22Rv1 (cell line): Measurements from ENCODE around the gene EMID1.
A peak's percentile ranks its signal among the peaks of the same experiment; 100 is the strongest.

Experiments used
- H3K27ac ChIP-seq: fragments of 450-650 bp; 2 replicates; pipeline ENCODE4 v1.5.1; 2017
- ZFX ChIP-seq: fragments of 450-650 bp; IDR thresholded peaks from 2 replicates; pipeline ENCODE4 v1.6.1; 2017; ENCODE audit warnings: antibody characterized with exemption, borderline replicate concordance
- TF ChIP-seq, protein P1 (sequence below): fragments of 450-650 bp; IDR thresholded peaks from 2 replicates; pipeline ENCODE4 v1.5.1; 2017; ENCODE audit warnings: mild to moderate bottlenecking

EMID1 gene

DNA sequence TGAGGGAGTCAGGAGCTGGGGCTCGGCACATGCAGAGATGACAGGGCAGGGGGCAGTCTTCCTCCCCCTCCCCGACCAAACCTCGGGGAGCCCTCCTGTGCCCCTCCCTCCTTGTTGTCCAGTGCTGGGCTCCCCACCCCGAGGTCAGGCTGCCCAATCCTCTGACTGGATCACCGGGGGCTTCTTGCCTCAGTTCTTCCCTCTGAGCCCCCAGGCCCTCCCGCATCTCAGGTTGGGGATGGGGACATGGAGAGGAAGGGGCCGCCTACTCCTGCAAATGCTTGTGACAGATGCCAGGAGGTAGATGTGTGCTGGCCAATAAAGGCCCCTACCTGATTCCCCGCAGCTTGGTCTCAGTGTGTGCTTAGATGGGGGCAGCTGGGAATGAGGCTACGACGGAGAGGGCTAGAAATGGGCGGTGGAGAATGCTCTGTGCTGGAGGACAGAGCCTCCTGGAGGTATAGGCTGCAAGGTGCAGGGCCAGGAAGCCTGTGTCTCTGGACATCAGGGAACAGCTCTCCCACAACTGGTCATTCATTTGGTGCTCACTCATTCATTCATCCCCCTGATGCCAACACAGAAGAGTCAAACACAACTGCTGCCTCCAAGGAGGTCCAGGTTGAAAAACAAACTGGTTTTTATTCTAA, 53.7 kb downstream of the EMID1 start:
- no peak overlapping the region for H3K27ac ChIP-seq
- TF ChIP-seq, protein P1, sequence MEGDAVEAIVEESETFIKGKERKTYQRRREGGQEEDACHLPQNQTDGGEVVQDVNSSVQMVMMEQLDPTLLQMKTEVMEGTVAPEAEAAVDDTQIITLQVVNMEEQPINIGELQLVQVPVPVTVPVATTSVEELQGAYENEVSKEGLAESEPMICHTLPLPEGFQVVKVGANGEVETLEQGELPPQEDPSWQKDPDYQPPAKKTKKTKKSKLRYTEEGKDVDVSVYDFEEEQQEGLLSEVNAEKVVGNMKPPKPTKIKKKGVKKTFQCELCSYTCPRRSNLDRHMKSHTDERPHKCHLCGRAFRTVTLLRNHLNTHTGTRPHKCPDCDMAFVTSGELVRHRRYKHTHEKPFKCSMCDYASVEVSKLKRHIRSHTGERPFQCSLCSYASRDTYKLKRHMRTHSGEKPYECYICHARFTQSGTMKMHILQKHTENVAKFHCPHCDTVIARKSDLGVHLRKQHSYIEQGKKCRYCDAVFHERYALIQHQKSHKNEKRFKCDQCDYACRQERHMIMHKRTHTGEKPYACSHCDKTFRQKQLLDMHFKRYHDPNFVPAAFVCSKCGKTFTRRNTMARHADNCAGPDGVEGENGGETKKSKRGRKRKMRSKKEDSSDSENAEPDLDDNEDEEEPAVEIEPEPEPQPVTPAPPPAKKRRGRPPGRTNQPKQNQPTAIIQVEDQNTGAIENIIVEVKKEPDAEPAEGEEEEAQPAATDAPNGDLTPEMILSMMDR, result 0 out of 2 replicates have a peak, but pooled peaks have one; percentile 4
- no peak for TF ChIP-seq ZFX

- TF ChIP-seq ZFX, result no peak
- TF ChIP-seq, protein P1, result no peak
- H3K27ac ChIP-seq, result no peak overlapping the region
These were observed 54.4 kb downstream of the EMID1 start for GRCh38 chr22:29260031-29260560.

DNA sequence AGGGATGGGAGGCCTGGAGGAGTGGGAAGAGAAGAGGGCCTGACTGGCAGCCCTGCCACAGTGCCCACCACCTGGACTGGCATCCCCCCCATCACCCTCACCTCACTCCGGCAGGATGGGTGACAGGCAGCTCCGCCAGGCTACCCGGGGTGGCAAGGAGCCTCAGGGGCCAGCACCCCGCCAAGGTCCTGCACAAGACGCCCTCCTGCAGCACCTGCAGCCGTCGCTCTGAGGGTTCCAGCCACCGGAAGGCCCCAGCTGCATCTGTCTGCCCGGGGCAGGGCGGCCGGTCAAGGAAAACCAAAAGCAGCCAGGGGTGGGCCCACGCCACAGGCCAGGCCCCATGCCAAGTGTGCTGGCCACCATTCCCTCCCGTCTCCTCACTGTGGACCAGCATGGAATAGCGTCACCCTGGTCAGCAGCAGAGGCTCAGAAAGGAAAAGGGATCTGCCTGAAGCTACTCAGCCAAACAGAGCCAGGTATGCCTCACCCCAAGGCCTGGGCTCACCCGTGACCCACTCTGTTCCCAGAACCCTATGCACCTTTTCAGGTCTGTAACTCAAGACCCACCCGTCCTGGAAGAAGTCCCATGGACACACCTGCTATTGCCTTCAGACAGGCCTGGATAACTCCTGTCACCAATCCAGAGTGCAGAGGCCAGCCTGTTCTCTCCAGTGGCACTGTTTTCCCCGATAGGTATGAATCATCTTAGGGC, 55.1 kb downstream of the EMID1 start:
- H3K27ac ChIP-seq, result no peak overlapping the region

DNA sequence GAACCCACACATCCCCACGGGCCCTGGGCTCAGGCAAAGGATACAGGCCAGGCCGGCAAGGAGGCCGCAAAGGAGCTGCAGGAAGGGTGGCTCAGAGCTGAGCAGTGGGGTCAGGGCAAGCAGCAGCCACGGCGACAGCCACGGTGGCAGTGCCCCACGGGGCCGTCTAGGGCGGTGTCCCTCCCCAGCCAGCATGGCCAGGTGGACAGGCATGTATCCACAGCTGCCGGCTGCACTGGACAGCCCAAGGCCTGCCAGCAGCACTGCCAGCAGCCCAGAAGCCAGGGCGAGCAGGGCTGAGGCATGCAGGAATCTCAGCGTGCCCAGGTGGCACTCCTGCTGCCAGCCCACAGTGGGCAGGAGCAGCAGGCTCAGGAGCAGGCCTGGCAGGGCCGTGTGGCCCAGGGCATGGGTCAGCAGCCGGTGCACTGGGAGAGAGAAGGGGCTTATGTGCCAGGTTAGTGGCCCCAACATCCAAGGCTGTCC, 58.1 kb downstream of the EMID1 start:
- TF ChIP-seq ZFX, result no peak
- TF ChIP-seq, protein P1, result no peak
- H3K27ac ChIP-seq, result no peak overlapping the region

More for the DNA sequence above, 55.1 kb downstream of the EMID1 start:
- TF ChIP-seq, protein P1, result no peak
- TF ChIP-seq ZFX, result no peak

DNA sequence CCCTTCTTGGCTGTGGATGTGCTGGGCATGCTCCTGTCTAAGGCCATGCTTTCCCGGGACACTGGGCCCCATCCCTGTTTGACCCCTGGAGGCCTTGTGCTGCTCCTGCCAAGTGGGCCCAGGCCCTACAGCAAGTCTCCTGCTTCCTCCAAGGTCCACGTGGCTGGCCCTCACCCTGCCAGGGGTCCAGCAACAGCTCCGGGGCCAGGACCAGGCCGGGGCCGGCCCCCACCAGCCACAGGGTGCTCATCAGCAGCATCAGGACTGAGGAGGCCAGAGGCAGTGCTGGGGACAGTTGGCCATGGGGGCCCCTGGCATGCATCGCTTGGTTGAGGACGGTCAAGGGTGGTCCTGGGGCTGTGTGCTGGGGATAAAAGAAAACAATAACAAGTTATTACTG, 59.6 kb downstream of the EMID1 start:
- H3K27ac ChIP-seq, result peak overlapping the region; percentile 93; the same call in 1 of the 2 replicates
- TF ChIP-seq ZFX, result no peak
- TF ChIP-seq, protein P1, result no peak

- TF ChIP-seq ZFX, result no peak
- TF ChIP-seq, protein P1, result no peak
- H3K27ac ChIP-seq, result peak overlapping the region; percentile 93
These were observed 60.2 kb downstream of the EMID1 start for GRCh38 chr22:29265929-29266328.
